Putamen (tissue), 1 donor: Measurements from ENCODE around the gene PPP1R14B.

ENCODE experiments used
- DNase-seq: peaks from one replicate; pipeline ENCODE4 v3.0.0-alpha.2; 2016; ENCODE audit warnings: low spot score

PPP1R14B gene

GRCh38 chr11:64230985-64231365 is 15.8 kb downstream of the PPP1R14B start:
- no peak for DNase-seq

GRCh38 chr11:64230171-64230984 is 16.4 kb downstream of the PPP1R14B start, which contains the start of gene DNAJC4:
Gene DNAJC4 (plus strand): TSS chr11:64230548. CDS start chr11:64230855, 307 bp downstream.
- peak; percentile 89 for DNase-seq

GRCh38 chr11:64229744-64230170 is 17.0 kb downstream of the PPP1R14B start:
- no peak for DNase-seq

GRCh38 chr11:64229090-64229743 is 17.5 kb downstream of the PPP1R14B start:
- no peak for DNase-seq

GRCh38 chr11:64227405-64227956 is 19.3 kb downstream of the PPP1R14B start:
- no peak for DNase-seq

GRCh38 chr11:64226507-64227051 is 20.2 kb downstream of the PPP1R14B start:
- DNase-seq = no peak

- DNase-seq = peak; percentile 83
Measured at GRCh38 chr11:64225608-64226506, 20.9 kb downstream of the PPP1R14B start, which contains the start of the genes NUDT22 and TRPT1. Gene NUDT22 (plus strand): TSS chr11:64226274. CDS start chr11:64226653, 379 bp downstream. Gene TRPT1 (minus strand): TSS chr11:64226186. CDS start chr11:64225860, 326 bp downstream.

GRCh38 chr11:64224891-64225607 is 21.7 kb downstream of the PPP1R14B start:
- DNase-seq = no peak

GRCh38 chr11:64224151-64224890 is 22.4 kb downstream of the PPP1R14B start:
- no peak for DNase-seq

- no peak for DNase-seq
Measured at GRCh38 chr11:64223001-64223651, 23.6 kb downstream of the PPP1R14B start.

- no peak for DNase-seq
Measured at GRCh38 chr11:64222651-64223000, 24.1 kb downstream of the PPP1R14B start.

- no peak for DNase-seq
Measured at GRCh38 chr11:64220798-64221197, 25.9 kb downstream of the PPP1R14B start.

- no peak for DNase-seq
Measured at GRCh38 chr11:64220271-64220670, 26.5 kb downstream of the PPP1R14B start.

- no peak for DNase-seq
Measured at GRCh38 chr11:64219755-64220154, 27.0 kb downstream of the PPP1R14B start.

- DNase-seq = no peak
Measured at GRCh38 chr11:64219354-64219684, 27.4 kb downstream of the PPP1R14B start.

GRCh38 chr11:64218628-64219353 is 28.0 kb downstream of the PPP1R14B start:
- DNase-seq = no peak

GRCh38 chr11:64216879-64217278 is 29.9 kb downstream of the PPP1R14B start:
- no peak for DNase-seq

- no peak for DNase-seq
Measured at GRCh38 chr11:64211181-64211872, 35.4 kb downstream of the PPP1R14B start.
